Cortex of kidney (tissue), 1 donor: ENCODE data around the gene VPS37B.

Experiments
- DNase-seq: peaks from one replicate; lab custom pipeline; 2025; lab: John Stamatoyannopoulos, UW

The VPS37B gene

DNA sequence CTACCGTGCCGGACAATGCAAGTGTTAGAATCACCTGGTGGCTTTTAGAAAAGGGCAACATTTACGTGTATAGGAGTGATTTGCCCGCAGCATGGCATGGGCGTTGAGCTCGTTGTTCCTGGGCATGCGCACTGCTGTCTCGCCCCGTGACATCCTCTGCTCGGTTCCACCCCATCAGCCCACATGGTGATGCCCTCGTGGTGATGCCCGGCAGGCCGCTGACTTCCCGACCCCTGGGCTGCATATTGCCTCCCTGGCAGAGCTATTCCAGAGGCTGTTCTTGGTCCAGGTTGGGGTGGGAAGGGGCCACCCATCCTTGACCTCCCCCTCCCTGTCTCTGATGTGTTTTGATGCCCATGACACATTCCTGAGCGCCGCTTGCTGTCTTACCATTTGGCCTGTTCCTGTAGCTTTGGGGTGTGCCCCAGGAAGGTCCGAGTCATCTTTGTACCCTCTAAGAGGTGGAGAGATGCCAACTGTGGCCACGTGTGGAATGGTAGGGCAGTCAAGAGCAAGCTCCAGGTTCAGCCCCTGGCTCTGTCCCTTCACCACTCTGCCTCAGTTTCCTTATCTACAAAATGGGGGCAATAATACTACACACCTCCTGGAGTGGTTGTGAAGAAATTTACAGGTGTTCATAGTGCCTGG lies 55.9 kb downstream of the VPS37B start:
- no peak for DNase-seq

DNA sequence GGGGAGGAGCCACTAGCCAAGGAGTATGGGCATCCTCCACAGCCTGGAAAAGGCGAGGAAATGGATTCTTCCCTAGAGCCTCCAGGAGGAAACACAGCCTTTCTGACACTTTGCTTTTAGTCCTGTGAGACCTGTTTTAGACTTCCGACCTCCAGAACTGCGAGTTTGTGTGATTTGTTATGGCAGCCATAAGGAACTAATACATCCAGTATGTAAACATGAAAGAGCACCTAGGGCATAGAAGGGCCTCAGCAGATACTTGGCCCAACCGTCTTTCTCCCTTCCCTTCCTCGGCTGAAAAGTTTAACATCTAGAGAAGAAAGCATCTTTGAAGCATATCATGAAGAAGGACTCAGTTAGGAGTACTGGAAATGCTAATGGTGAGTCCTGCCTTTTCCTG lies 57.1 kb downstream of the VPS37B start:
- DNase-seq, result no peak

DNA sequence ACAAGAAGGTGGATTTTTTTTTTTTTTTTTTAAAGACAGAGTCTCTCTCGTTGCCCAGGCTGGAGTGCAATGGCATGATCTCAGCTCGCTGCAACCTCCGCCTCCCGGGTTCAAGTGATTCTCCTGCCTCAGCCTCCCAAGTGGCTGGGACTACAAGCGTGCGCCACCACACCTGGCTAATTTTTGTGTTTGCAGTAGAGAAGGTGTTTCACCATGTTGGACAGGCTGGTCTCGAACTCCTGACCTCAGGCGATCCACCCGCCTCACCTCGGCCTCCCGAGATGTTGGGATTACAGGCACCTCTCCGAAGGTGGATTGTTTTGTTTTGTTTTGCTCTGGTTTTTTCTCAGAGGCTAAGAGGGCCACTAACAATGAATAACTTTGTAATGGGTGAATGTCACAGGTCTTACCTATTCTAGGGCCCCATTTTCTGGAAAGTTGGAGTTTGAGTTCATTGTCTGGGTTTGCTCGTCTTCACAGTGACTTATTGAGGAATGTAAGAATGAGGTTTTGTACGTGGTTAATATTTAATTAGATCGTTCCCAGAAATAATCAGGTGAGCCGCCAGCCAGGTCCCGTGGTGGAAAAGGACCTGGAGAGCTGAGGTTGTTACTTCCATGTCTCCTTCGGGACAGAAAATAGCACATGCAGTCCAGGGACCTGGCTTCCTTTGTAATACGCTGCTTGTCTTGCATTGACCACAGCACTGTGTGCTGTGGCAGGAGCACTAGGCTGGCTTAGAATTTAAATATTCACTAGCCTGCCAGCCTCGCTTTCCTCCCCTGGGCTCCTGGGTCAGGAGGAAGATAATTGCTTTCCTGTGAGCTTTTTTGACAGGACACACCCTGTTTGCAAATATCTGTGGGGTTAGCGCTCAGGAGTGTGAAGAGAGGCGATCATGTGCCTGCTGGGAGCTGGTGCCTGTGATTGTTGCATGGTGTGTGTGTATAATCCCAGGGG lies 58.3 kb downstream of the VPS37B start:
- DNase-seq, result no peak

DNA sequence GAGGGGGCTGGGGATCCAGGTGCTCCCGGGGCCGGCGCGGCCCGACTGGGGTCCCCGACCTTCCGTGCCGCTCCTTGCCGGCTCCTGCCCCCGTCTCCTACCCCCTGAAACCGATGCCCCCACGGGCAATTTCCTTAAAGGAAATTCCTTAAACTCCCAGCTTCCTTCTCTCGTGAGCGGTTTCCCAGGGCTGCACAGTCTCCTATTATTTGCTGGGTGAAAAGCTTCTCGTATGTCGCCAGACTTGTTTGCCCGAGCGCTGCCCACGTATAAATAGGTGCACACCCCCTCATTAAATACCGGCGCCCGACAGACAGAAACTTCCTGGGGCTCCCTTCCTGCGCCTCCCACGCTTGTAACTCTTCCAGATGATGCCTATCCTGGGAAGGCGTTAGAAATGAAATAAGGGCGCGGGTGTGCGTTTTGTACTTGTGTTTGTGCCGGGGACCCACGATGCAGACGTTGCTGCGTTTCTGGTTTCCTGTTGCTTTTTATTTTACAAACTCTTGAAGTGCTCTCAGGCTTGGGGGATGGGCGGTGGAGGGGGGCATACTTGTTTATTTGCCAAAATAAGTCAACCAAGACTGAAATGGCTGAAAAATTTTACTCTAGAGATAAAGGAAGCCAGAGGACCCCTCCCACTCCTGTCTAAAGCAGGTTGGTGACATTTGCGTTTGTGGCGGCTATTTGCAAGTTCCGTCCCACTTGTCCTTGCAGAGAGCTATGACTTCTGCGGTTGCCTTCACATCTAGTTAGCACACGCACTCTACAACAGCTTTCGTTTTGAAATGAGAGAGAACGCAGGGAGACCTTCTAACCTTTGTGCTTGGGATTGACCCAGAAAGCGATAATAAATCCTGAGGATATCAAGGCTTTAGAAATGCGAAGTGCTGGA lies 59.6 kb downstream of the VPS37B start:
- DNase-seq, result no peak

DNA sequence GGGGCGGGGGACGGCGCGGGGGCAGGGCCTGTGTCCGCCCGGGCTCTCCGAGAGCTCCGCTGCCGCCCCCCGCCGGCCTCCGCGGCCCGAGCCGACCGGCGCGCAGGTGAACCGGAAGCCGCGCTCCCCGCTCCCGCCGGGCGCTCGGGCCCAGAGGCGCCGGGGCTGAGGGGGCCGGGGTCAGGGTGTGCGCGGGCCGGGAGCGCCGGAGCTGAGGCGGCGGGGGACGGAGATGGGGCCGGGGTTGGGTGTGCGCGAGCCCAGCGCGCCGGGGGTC lies 60.2 kb downstream of the VPS37B start:
- DNase-seq, result no peak

DNA sequence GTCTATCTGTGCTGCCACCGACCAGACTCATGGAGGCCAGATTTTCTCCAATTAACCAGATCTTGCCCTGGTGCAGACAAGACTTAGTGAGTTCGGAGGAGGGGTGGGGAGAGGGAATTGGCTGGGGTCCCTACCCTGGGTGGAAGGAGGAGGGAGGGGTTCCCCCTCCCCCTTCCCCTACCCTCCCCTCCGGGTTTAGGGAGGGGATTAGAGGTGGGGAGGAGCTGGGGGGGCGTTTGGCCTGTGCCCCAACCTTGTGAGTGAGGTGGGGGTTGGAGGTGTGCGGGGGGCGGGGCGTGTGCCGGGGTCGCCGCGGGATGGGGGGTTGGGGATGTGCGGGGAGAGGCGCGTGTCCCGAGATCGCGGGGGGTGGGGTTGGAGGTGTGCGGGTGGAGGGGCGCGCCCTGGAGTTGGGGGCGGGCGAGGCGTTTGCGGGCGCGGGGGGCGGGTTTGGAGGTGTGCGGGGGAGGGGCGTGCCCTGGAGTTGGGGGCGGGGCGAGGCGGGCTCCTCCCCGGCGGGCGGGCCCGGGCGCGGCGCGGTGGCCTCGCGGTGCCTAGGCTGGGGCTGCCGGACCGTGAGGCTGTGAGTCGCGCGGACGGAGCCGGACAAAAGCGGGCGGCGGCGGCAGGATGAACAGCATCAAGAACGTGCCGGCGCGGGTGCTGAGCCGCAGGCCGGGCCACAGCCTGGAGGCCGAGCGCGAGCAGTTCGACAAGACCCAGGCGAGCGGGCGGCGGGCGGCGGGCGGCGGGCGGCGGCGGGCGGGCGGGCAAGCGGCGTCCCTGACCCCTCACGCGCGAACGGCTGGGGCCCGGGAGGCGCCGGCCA lies 60.8 kb downstream of the VPS37B start, which contains the start of gene HIP1R:
Gene HIP1R (plus strand): TSS at position 537 of the 829 bp plus-strand sequence. CDS start 94 bp downstream, at position 631.
- DNase-seq, result no peak

DNA sequence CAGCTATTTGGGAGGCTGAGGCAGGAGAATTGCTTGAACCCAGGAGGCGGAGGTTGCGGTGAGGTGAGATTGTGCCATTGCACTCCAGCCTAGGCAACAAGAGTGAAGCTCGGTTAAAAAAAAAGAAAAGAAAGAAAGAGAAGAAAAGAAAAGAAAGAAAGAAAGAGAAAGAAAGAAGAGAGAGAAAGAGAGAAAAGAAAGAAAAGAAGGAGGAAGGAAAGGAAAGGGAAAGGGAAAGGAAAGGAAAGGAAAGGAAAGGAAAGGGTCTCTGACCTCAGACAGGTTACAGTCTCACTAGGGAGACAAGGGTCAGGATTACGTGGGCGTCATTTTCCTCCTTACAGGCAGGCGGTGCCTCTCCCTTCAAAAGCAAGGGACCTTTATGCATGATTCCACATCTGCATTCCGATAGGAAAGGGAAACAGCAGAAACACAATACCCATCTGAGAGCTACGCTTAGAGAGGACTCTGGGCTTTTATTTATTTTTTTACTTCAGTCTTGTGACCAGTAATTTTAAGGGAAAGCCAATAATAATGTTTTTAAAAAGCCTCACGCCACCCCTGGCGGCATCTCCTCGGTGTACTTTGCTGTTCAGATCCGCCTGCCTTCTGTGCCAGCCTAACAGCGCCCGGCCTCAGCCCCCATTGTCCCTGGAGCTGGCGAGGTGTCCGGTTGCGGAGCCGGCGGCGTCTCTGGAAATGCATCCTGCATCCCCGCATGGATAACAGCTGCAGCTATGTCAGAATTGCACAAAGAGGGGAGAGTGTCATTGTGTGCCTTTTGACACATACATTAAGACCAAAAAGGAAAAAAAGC lies 61.6 kb downstream of the VPS37B start:
- DNase-seq, result no peak

DNA sequence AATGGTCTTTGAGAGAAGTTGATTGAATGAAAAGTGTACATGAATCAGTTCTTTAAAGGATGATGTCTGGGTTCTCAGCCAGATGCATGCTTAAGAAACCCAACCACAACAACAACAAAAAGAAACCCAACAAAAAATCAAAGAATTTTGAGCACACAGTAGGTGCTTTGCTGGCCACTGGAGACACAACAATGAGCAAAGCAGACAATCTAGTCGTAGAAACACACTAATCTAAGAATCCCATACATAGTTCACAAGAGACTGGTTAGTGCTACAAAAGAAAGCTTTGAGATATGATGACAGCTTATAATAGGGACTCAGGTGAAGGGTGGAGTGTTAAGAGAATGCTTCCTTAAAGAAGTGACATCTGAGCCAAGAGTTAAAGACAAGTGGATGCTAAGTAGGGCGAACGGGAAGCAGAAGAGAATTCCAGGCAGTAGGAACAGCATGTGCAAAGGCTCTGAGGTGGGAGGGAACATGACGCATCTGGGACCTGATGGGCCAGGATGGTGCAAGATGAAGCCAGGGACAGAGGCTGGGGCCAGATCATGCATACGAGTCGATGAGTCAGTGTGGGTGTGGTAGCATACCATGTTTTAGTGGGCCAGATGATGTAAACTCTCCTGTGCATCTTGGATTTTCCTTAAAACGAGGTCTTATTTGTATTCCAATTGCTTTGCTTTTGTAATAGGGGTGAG lies 65.3 kb downstream of the VPS37B start:
- no peak for DNase-seq

DNA sequence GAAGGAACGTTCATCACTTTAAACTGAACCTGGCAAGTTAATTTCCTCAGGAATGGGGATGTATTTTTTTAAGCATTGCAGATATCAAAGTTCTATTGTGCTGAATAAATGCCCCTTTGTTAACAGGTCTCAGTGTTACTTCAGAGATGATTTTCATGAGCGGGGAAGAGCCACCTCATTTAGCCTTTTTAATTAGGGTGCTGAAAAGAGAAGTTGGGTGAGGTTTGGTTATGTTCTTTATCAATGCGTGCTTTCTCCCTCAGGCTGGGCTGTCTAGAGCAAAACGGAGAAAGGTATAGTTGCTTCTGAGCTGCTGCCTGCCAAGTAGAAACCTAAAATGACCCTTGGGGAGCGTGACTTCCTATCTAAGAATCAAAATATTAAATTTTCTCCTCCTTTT lies 68.7 kb downstream of the VPS37B start:
- DNase-seq, result no peak

DNA sequence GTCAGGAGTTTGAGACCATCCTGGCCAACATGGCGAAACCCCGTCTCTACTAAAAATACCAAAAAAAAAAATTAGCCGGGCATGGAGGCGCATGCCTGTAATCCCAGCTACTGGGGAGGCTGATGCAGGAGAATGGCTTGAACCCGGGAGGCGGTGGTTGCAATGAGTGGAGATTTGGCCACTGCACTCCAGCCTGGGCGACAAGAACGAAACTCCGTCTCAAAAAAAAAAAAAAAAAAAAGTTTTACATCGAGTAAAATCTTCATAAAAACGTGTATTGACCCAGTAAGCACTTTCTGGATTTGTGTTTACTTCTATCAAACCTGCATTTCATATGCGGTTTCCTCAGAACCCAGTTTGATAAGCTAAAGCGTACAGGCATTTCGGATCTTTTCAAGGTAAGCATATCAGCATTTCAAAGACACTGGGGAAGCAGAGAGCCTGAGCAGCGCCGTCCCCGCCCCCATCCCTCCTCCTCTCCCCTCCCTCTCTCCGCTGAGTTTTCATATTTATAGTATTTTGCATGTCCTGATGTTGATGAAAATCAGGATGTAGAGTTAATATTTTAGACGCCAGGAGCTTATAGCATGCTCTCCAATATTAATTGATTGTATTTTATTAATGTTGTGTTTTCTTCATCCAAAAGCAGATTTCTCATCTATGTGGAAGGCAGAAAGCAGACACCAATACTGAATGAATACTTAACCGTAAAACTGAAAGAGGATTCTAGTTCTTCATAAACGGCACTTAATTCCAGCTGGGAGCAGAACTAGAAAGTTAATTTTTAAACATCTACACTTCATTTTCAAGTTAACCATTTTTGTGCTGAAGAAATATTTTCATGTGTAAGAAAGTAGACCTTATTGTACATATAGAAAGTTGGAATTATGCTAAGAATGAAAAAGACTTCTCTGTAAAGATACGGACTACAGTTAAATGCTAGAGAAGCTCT lies 69.9 kb downstream of the VPS37B start:
- no peak for DNase-seq

DNA sequence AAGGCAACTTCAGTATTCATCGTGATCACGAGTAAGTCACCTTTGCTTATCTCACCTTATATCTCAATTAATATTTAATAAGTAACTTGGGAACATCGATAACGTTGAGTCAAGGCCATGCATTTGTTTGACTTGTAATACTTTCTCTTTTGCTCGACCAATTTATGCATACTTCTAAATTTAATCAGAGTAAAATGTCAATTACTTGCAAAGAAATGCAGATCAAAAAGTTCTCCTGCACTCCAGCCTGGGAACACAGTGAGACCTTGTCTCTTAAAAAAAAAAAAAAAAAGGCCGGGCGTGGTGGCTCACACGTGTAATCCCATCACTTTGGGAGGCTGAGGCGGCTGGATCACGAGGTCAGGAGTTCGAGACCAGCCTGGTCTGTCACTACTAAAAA lies 72.5 kb downstream of the VPS37B start:
- no peak for DNase-seq

DNA sequence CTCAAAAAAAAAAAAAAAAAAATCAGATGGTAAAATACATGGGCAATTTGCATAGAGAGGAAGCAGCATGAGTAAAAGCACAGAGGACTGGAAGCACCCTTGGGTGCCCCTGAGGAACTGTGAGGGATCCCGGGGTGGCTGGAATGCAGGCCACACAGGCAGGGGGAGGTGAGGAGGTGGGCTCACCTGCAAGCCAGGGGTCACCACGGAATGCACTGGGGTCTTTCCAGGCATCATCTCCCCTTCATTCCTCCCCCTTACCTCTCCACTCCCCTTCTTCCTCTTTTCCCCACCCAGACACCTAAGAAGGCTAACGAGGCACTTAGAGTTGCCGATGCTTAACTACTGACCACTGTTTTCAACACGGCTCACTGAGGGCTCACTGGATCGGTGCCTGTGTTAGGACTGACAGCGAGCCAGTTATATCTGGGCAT lies 75.1 kb downstream of the VPS37B start:
- no peak for DNase-seq

DNA sequence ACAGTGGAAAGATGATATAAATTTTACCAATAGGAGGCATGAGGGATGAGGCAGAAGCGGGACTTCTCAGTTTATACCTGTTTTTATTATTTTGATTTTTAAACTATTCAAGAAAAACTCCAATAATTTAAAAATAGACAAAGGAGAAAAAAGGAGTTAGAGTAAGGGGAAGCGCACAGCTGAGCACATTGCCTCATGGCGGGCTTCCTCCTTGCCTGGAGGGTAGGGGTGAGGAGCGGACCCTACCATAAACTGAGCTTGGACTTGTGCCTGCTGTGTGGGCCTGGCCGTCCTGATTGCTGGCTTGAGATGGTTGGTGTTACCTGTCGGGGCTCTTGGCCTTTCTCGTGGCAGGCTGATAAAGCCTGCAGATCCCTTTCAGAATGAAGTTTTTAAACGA lies 75.8 kb downstream of the VPS37B start:
- no peak for DNase-seq

DNA sequence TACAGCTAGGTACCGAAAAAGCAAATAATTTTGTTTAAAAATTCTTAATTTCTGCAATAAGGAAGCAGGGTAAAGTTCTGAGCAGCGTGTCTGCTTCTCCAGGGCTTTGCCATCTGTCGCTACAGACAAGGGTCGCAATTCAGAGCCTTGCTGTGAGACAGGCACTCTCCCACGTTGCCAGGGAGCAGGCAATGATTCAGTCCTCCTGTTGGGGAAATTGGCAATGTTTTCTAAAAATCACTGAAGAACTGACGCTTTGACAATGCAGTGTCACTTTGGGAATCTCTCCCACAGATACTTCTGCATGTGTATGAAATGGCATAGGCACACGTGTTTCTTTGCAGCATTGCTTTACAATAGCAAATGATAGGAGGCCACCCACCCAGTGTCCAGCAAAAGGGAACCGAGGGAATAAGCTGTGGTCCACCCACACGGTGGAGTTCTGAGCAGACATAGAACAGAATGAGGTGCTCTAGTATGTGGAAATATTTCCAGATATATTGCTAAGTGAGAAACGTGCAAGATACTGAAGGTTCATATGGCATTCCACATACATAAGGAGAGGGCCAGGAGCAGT lies 76.6 kb downstream of the VPS37B start:
- DNase-seq, result no peak
